Measurements from ENCODE around the gene GRID1. TPM values are rescaled to one million over a fixed set of nuclear protein-coding genes. Genes with fewer than 3 reads are reported as not detected.

GRID1 gene
- total RNA-seq, 1 donor: not detected

DNA sequence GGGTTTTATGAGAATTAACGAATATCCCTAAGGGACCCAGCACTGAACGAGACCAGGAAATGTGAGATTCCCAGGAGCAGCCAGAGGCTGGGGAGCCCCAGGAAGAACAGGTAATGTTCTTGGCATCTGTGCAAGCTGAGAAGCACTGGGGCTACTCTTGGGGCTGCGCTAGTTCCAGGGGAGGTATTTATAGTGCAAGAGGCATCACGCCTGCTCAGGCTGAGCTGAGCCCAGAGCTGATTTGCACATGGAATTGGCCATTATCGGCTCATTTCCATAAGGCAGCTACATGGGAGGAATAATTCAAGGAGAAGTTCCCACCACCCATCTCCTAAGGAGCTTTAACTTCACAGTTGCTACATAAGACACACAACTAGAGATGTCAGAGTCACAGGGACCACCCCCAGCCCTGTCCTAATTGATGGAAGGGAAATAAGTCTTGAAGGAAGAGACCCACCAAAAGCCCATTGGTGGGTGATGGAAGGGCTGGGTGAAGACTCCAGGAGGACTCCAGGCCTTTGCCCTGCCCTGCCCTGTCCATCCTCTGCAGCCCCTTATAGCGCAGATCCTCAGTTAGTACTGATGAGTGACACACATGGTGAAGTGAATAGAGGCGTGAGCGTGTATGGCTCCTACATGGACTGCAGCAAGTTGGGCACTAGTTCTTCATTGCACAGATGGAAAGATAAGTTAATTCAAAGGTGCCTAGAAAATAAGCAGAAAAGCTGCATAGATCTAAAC lies 178.9 kb downstream of the GRID1 start:
- no peak for TF ChIP-seq CTCF (IDR thresholded peaks at IDR 0.05; ENCODE audit: insufficient read depth, low read depth, low read length)
- DNase-seq (ENCODE audit: low read depth): no peak
- no peak overlapping the region for H3K4me3 ChIP-seq (ENCODE audit: low read depth, low read length)

DNA sequence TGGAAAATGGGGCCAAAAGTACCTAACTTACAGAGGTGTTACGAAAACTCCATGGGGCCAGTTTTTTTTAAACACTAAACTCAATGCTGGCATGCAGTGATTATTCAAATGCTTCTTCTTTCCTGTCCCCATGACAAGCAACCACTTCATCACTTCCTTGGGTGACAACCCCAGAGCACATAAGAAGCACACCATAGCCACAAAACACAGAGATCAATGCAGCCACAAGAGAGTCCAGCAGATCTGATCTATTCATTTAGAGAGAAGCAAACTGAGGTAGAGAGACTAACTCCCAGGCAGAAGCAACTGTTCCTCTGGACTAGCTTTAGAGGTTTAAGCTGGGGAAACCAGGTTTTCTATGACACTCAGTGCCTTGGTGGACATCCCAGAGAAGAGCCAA lies 180.0 kb downstream of the GRID1 start:
- no peak overlapping the region for H3K4me3 ChIP-seq (ENCODE audit: low read depth, low read length)
- DNase-seq (ENCODE audit: low read depth): no peak
- no peak for TF ChIP-seq CTCF (IDR thresholded peaks at IDR 0.05; ENCODE audit: insufficient read depth, low read depth, low read length)

DNA sequence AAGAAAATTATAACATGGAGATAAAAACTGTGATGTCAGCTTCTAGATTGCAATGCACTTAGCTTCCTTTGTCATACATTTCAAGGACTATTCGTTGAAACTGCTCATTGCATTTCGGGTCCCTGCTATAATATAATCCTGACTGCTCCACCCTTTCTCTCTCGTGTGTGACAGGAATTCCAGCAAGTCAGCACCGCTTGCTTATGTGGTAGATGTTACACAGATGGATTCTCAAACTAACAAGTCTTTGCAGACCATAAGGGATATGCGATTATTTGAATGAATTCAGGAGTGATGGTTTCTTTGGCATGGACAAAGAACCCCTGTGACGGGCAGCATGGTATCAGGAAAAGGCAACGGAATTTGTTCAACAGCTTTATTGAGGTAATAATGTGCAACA lies 184.0 kb downstream of the GRID1 start:
- no peak overlapping the region for H3K4me3 ChIP-seq (ENCODE audit: low read depth, low read length)
- no peak for TF ChIP-seq CTCF (IDR thresholded peaks at IDR 0.05; ENCODE audit: insufficient read depth, low read depth, low read length)
- DNase-seq (ENCODE audit: low read depth): no peak

GRCh38 chr10:86182150-86182549 lies 184.4 kb downstream of the GRID1 start:
- no peak for TF ChIP-seq CTCF (IDR thresholded peaks at IDR 0.05; ENCODE audit: insufficient read depth, low read depth, low read length)
- no peak overlapping the region for H3K4me3 ChIP-seq (ENCODE audit: low read depth, low read length)
- DNase-seq (ENCODE audit: low read depth): no peak

- no peak overlapping the region for H3K4me3 ChIP-seq (ENCODE audit: low read depth, low read length)
- DNase-seq (ENCODE audit: low read depth): no peak
- TF ChIP-seq CTCF (IDR thresholded peaks at IDR 0.05; ENCODE audit: insufficient read depth, low read depth, low read length): no peak
Measured at GRCh38 chr10:86180861-86181260, 185.7 kb downstream of the GRID1 start.

GRCh38 chr10:86179961-86180360 lies 186.6 kb downstream of the GRID1 start:
- no peak for DNase-seq (ENCODE audit: low read depth)
- H3K4me3 ChIP-seq (ENCODE audit: low read depth, low read length): no peak overlapping the region
- no peak for TF ChIP-seq CTCF (IDR thresholded peaks at IDR 0.05; ENCODE audit: insufficient read depth, low read depth, low read length)

DNA sequence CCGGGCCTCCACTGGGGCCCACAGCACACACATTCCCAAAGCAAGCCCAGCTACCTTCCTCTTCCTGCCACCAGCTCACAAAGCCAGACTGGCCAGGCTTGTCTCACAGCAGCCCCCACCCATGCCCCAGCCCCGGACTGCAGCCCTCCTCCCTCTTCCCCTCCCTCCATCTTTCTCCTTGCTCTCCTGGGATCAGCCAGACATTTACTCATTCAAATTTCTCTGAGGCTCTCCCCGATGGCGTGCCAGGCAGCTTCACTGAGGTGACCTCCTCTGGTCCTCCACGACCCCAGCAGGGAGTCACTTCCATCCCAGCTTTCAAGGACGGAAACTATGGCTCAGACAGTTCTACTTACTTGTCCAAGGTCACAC lies 187.5 kb downstream of the GRID1 start:
- no peak for DNase-seq (ENCODE audit: low read depth)
- H3K4me3 ChIP-seq (ENCODE audit: low read depth, low read length): no peak overlapping the region
- TF ChIP-seq CTCF (IDR thresholded peaks at IDR 0.05; ENCODE audit: insufficient read depth, low read depth, low read length): no peak

All from fibroblast of villous mesenchyme (primary cell).